Glutamatergic neuron (in vitro differentiated cells): ENCODE results near the gene ALDH3B1. TPM values are rescaled to one million over a fixed set of nuclear protein-coding genes. Genes with fewer than 3 reads are reported as not detected.

Source experiments
- DNase-seq: peaks from one replicate; pipeline ENCODE4 v3.0.0; 2022
- H3K27ac Mint-ChIP-seq: one replicate; pipeline ENCODE4 v1.8.0; 2020; ENCODE audit warnings: mild to moderate bottlenecking, mixed read lengths, inconsistent platforms; ENCODE audit not compliant: unreplicated experiment
- H3K27me3 Mint-ChIP-seq: one replicate; pipeline ENCODE4 v1.8.0; 2020; ENCODE audit warnings: mild to moderate bottlenecking, moderate library complexity, mixed read lengths, inconsistent platforms; ENCODE audit not compliant: unreplicated experiment
- H3K36me3 Mint-ChIP-seq: one replicate; pipeline ENCODE4 v1.8.0; 2020; ENCODE audit warnings: mild to moderate bottlenecking, mixed read lengths, inconsistent platforms; ENCODE audit not compliant: unreplicated experiment
- H3K4me1 Mint-ChIP-seq: one replicate; pipeline ENCODE4 v1.8.0; 2020; ENCODE audit warnings: mild to moderate bottlenecking, low read depth, mixed read lengths, inconsistent platforms; ENCODE audit not compliant: unreplicated experiment
- H3K4me3 Mint-ChIP-seq: one replicate; pipeline ENCODE4 v1.8.0; 2020; ENCODE audit warnings: mild to moderate bottlenecking, mixed read lengths, inconsistent platforms; ENCODE audit not compliant: unreplicated experiment
- H3K9me3 Mint-ChIP-seq: one replicate; pipeline ENCODE4 v1.8.0; 2020; ENCODE audit warnings: mild to moderate bottlenecking, moderate library complexity, mixed read lengths, inconsistent platforms; ENCODE audit not compliant: unreplicated experiment
- total RNA-seq: library from RNA; stranded (reverse); fragmentation: NEBNext Ultra II Directional; extraction: Animal tissue kit (Norgen Biotek cat#: 25700); gene quantifications from one replicate; pipeline ENCODE4 v1.2.1, GENCODE V29; 2021; ENCODE audit not compliant: unreplicated experiment
- TF ChIP-seq, protein P1 (sequence below): fragments of 200-600 bp; sonication (generic); IDR thresholded peaks from one replicate; pipeline ENCODE4 v1.5.0; 2021; ENCODE audit not compliant: partially characterized antibody, unreplicated experiment

The ALDH3B1 gene
- total RNA-seq, 1 donor from 2014 or later = 0.22 TPM

GRCh38 chr11:68012843-68013610, 2.9 kb downstream of the ALDH3B1 start:
- DNase-seq = no peak
- TF ChIP-seq, protein P1, sequence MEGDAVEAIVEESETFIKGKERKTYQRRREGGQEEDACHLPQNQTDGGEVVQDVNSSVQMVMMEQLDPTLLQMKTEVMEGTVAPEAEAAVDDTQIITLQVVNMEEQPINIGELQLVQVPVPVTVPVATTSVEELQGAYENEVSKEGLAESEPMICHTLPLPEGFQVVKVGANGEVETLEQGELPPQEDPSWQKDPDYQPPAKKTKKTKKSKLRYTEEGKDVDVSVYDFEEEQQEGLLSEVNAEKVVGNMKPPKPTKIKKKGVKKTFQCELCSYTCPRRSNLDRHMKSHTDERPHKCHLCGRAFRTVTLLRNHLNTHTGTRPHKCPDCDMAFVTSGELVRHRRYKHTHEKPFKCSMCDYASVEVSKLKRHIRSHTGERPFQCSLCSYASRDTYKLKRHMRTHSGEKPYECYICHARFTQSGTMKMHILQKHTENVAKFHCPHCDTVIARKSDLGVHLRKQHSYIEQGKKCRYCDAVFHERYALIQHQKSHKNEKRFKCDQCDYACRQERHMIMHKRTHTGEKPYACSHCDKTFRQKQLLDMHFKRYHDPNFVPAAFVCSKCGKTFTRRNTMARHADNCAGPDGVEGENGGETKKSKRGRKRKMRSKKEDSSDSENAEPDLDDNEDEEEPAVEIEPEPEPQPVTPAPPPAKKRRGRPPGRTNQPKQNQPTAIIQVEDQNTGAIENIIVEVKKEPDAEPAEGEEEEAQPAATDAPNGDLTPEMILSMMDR = no peak
- H3K4me3 Mint-ChIP-seq = no peak overlapping the region
- H3K27ac Mint-ChIP-seq = no peak overlapping the region
- H3K4me1 Mint-ChIP-seq = peaks cover 10% of the 10 kb centered on the region
- peaks cover 9% of the 10 kb centered on the region for H3K27me3 Mint-ChIP-seq
- H3K9me3 Mint-ChIP-seq = peaks cover 7% of the 10 kb centered on the region
- no peaks in the 10 kb centered on the region for H3K36me3 Mint-ChIP-seq

DNA sequence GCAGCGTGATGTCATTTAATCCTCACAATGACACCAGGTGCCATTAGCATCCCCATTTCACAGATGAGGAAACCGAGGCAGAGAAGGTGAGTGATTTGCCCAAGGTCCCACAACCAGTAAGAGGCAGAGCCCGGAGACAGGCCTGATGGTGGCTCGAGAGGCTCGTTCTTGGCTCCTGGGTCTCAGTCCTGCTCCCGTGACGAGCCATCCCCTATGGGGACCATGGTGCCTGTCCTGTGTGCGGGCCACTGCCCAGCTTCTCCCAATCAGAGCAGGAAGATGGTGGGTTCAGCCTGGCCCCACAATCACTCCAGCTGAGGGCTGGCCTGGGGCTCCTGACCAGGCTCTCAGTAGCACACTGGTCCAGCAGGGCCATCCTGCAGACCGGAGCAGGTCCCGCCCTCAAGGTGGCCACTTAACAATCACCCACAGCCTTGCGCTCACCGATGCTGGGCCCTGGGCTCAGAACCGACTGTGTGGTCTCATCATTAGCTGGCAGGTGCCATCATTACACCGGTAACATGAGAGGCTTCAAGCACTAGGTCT, 3.6 kb downstream of the ALDH3B1 start:
- no peak overlapping the region for H3K27ac Mint-ChIP-seq
- no peak for DNase-seq
- no peak overlapping the region for H3K4me3 Mint-ChIP-seq
- H3K4me1 Mint-ChIP-seq = peaks cover 10% of the 10 kb centered on the region
- no peaks in the 10 kb centered on the region for H3K36me3 Mint-ChIP-seq
- peaks cover 7% of the 10 kb centered on the region for H3K9me3 Mint-ChIP-seq
- TF ChIP-seq, protein P1 = no peak
- H3K27me3 Mint-ChIP-seq = peaks cover 9% of the 10 kb centered on the region

- TF ChIP-seq, protein P1 = no peak
- no peak overlapping the region for H3K4me3 Mint-ChIP-seq
- H3K36me3 Mint-ChIP-seq = no peaks in the 10 kb centered on the region
- DNase-seq = no peak
- H3K27me3 Mint-ChIP-seq = peaks cover 6% of the 10 kb centered on the region
- no peak overlapping the region for H3K27ac Mint-ChIP-seq
- peaks cover 7% of the 10 kb centered on the region for H3K4me1 Mint-ChIP-seq
- H3K9me3 Mint-ChIP-seq = peaks cover 7% of the 10 kb centered on the region
Observed at GRCh38 chr11:68014157-68014946, 4.2 kb downstream of the ALDH3B1 start.

DNA sequence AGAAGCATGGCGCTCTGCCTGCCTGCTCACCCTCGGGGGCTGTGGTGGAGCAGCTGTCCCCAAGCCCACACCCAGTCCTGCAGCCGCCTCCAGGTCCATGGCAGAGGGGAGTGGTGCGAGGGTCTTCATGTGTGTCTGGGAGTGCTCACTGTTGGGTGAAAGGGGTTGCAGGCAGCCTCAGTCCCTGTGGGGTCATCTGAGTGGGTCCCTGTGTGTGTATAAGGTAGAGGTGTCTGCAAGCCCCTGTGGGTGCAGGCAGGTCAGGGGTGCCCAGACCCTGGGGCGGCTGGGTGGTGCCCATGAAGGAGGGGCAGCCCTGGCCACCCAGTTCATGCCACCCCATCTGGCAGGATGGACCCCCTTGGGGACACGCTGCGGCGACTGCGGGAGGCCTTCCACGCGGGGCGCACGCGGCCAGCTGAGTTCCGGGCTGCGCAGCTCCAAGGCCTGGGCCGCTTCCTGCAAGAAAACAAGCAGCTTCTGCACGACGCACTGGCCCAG, 4.9 kb downstream of the ALDH3B1 start:
- TF ChIP-seq, protein P1 = no peak
- no peak overlapping the region for H3K27ac Mint-ChIP-seq
- peaks cover 9% of the 10 kb centered on the region for H3K9me3 Mint-ChIP-seq
- H3K36me3 Mint-ChIP-seq = no peaks in the 10 kb centered on the region
- no peak overlapping the region for H3K4me3 Mint-ChIP-seq
- H3K4me1 Mint-ChIP-seq = peaks cover 5% of the 10 kb centered on the region
- no peak for DNase-seq
- H3K27me3 Mint-ChIP-seq = peaks cover 6% of the 10 kb centered on the region
